ENCODE results near the gene ZNHIT6.

- TF ChIP-seq SUZ12 (IDR thresholded peaks at IDR 0.05; ENCODE audit: extremely low read depth, insufficient read depth, insufficient read length) (no peak), YY1 (IDR thresholded peaks at IDR 0.05; ENCODE audit: insufficient read depth, insufficient read length) (no peak), ZNF274 (IDR thresholded peaks at IDR 0.05; ENCODE audit: low read depth, low read length) (no peak)
These were observed 39.9 kb upstream of the ZNHIT6 start for GRCh38 chr1:85748120-85748519.

Data from NT2/D1 (cell line).